K562 (cell line): ENCODE measurements around the gene AMN1. TPM values are rescaled to one million over a fixed set of nuclear protein-coding genes. Genes with fewer than 3 reads are reported as not detected.
A peak's percentile ranks its signal among the peaks of the same experiment; 100 is the strongest.

Source experiments
- CTBP1 ChIP-seq: fragments of 450-650 bp; IDR thresholded peaks from 2 replicates; pipeline ENCODE4 v1.6.1; 2016; ENCODE audit warnings: borderline replicate concordance
- EP300 ChIP-seq: IDR thresholded peaks from 2 replicates; pipeline ENCODE4 v1.6.1; 2012; ENCODE audit warnings: low read length, improper control_type of control experiment
- GABPB2 ChIP-seq: fragments of 250-450 bp; sonication (Bioruptor Pico); conservative IDR thresholded peaks from 2 replicates; pipeline ENCODE4 v1.5.1; 2021; ENCODE audit warnings: mild to moderate bottlenecking
- ID3 ChIP-seq, 2 experiments: fragments of 250-450 bp in 1 of 2; fragments of 450-650 bp in 1 of 2; sonication (Bioruptor Pico) in 1 of 2; IDR thresholded peaks; 2 replicates each; pipeline versions ENCODE4 v1.6.1 to v1.8.0; 2016 to 2021; ENCODE audit warnings: mild to moderate bottlenecking in 2 of 2, moderate library complexity in 2 of 2, missing compliant biosample characterization in 1 of 2, missing genetic modification characterization in 1 of 2
- KLF1 ChIP-seq: fragments of 450-650 bp; IDR thresholded peaks from 2 replicates; pipeline ENCODE4 v1.6.1; 2016; ENCODE audit warnings: missing genetic modification characterization, missing compliant biosample characterization
- MIER1 ChIP-seq: fragments of 450-650 bp; IDR thresholded peaks from 2 replicates; pipeline ENCODE4 v1.6.1; 2016; ENCODE audit warnings: antibody characterized with exemption, mild to moderate bottlenecking, low read depth
- NUFIP1 ChIP-seq: fragments of 450-650 bp; IDR thresholded peaks from 2 replicates; pipeline ENCODE4 v1.6.1; 2018; ENCODE audit not compliant: partially characterized antibody
- SRSF7 ChIP-seq: fragments of 200-400 bp; formaldehyde crosslinking; optimal IDR thresholded peaks from 2 replicates; pipeline ENCODE3; 2017; ENCODE audit warnings: mild to moderate bottlenecking, low read depth, low read length
- ZFP91 ChIP-seq: sonication (generic); formaldehyde crosslinking; IDR thresholded peaks from 2 replicates; pipeline ENCODE4 v1.8.0; 2022; ENCODE audit warnings: mild to moderate bottlenecking, missing genetic modification reagents
- ZFPM2 ChIP-seq: fragments of 250-450 bp; sonication (Bioruptor Pico); IDR thresholded peaks from 2 replicates; pipeline ENCODE4 v1.5.1; 2022; ENCODE audit warnings: mild to moderate bottlenecking
- ZKSCAN3 ChIP-seq: fragments of 250-450 bp; sonication (Bioruptor Pico); IDR thresholded peaks from 2 replicates; pipeline ENCODE4 v1.4.0; 2020
- ZNF395 ChIP-seq: fragments of 200-800 bp; sonication (Bioruptor generic); IDR thresholded peaks from 2 replicates; pipeline ENCODE4 v1.6.1; 2017; ENCODE audit warnings: missing genetic modification characterization, missing compliant biosample characterization
- ZNF551 ChIP-seq: fragments of 250-450 bp; sonication (Bioruptor Pico); IDR thresholded peaks from 2 replicates; pipeline ENCODE4 v1.5.0; 2021; ENCODE audit warnings: mild to moderate bottlenecking, moderate library complexity
- ZSCAN32 ChIP-seq: fragments of 450-650 bp; formaldehyde crosslinking; IDR thresholded peaks from 2 replicates; pipeline ENCODE4 v1.4.0; 2020; ENCODE audit warnings: mild to moderate bottlenecking, moderate library complexity
- polyA plus RNA-seq, 8 experiments: library from polyadenylated mRNA; depleted of rRNA in 4 of 8; stranded (reverse) in 5 of 8; unstranded in 3 of 8; fragments of >200 nt; fragmentation: Nextera tagmentation in 2 of 8; fragmentation: Illumina TruSeq in 1 of 8; extraction: Ambion mirVana in 2 of 8; extraction: Trizol in 1 of 8; gene quantifications; 2 replicates each; pipeline versions ENCODE4 v1.2.1 to v1.2.3, GENCODE V29; 2011 to 2014; ENCODE audit warnings: inconsistent platforms in 1 of 8, missing spikeins in 1 of 8
- total RNA-seq, 7 experiments: library from RNA; depleted of rRNA in 6 of 7; stranded (reverse); fragments of >200 nt in 6 of 7; fragmentation: Illumina TruSeq in 2 of 7; extraction: Trizol in 2 of 7; gene quantifications; 2 replicates each; pipeline versions ENCODE4 v1.2.1 to v1.2.3, GENCODE V29; 2011 to 2021; ENCODE audit warnings: low replicate concordance in 1 of 7

The AMN1 gene
- total and polyA plus RNA-seq, 9 of the 15 experiments (the other 6 are each of a cell fraction or from before 2014, with no cell fraction given): 5.2 to 27.6 (median 13.0) TPM

- no peak for TF ChIP-seq ZFP91
- no peak; the same call in 1 of the 2 replicates for TF ChIP-seq MIER1
- no peak for TF ChIP-seq KLF1
- TF ChIP-seq ZKSCAN3: no peak
- TF ChIP-seq NUFIP1: no peak
- peak; percentile 46; the same call in 1 of the 2 replicates for TF ChIP-seq ZNF395 (CRISPR knock-in tag)
- no peak for TF ChIP-seq SRSF7
- no peak for TF ChIP-seq ID3 (CRISPR knock-in tag; IDR thresholded peaks at IDR 0.05)
- TF ChIP-seq ID3 (tag; IDR thresholded peaks at IDR 0.05): no peak
- TF ChIP-seq ZSCAN32 (CRISPR knock-in tag): no peak
- peak; percentile 95 for TF ChIP-seq CTBP1
- peak; percentile 97 for TF ChIP-seq EP300
- no peak for TF ChIP-seq ZNF551 (CRISPR knock-in tag)
- TF ChIP-seq ZFPM2: no peak
- no peak for TF ChIP-seq GABPB2 (CRISPR knock-in tag)
These were observed 20.3 kb upstream of the AMN1 start (continued) for GRCh38 chr12:31749024-31749704.
